HepG2 (cell line): Measurements from ENCODE around the gene HSP90AB1. TPM values are rescaled to one million over a fixed set of nuclear protein-coding genes. Genes with fewer than 3 reads are reported as not detected.

ENCODE experiments used
- ATAC-seq: fragments of 200-7000 bp; cut with Tn5 transposase; 3 replicates; pipeline ENCODE4 v1.9.1; 2020; ENCODE audit warnings: mild to moderate bottlenecking, moderate library complexity
- BruUV-seq: library from RNA; stranded (reverse); fragments of 400-500 nt; replicated peaks from 2 replicates; lab custom pipeline; 2021; lab: Mats Ljungman, UMichigan
- CTCF ChIA-PET: fragments of 300-600 bp; formaldehyde crosslinking; extraction: SDS; loops from one replicate; lab custom pipeline; 2021; ENCODE audit warnings: low total read pairs, inconsistent platforms, low intra/inter-chr PET ratio; lab: Yijun Ruan, JAX
- POLR2A ChIA-PET: fragments of 350-600 bp; sonication (Branson Sonifier 250); formaldehyde crosslinking; loops from one replicate; lab custom pipeline; 2020; ENCODE audit warnings: antibody characterized with exemption, inconsistent platforms; lab: Yijun Ruan, JAX
- DNase-seq: peaks from one replicate; pipeline ENCODE4 v3.0.0-alpha.2; 2015; ENCODE audit warnings: low spot score
- FAIRE-seq: peaks from 3 replicates; lab custom pipeline; 2011; peaks lifted over from hg19 to GRCh38; lab: Jason Lieb, UNC
- H2AFZ ChIP-seq: one replicate; pipeline ENCODE4 v1.6.1; 2011; ENCODE audit warnings: low read length, inconsistent platforms
- H3K27ac ChIP-seq: fragments of 300-600 bp; 3 replicates; pipeline ENCODE4 v1.8.0; 2011; ENCODE audit warnings: mixed run types, mild to moderate bottlenecking, mixed read lengths, low read length, inconsistent platforms; ENCODE audit not compliant: insufficient read depth; ENCODE audit errors: extremely low read length
- H3K27me3 ChIP-seq, 2 experiments: fragments of 200-600 bp in 1 of 2; 2 replicates in 1 of 2; 3 replicates in 1 of 2; pipeline versions ENCODE4 v1.6.0 to v1.8.0; 2011; ENCODE audit warnings: low read length in 2 of 2, mild to moderate bottlenecking in 2 of 2, moderate library complexity in 2 of 2, inconsistent platforms in 1 of 2; ENCODE audit not compliant: insufficient read depth in 2 of 2, control insufficient read depth in 1 of 2
- H3K36me3 ChIP-seq, 2 experiments: fragments of 200-600 bp in 1 of 2; replicated peaks in 1 of 2; 2 replicates in 1 of 2; 3 replicates in 1 of 2; pipeline versions ENCODE4 v1.5.1 to v1.8.0; 2011; ENCODE audit warnings: low read length in 2 of 2, inconsistent platforms in 1 of 2; ENCODE audit not compliant: insufficient read depth in 2 of 2, control insufficient read depth in 1 of 2
- H3K4me1 ChIP-seq: 2 replicates; pipeline ENCODE4 v1.5.1; 2012; ENCODE audit warnings: low read length, inconsistent platforms; ENCODE audit not compliant: insufficient read depth
- H3K4me2 ChIP-seq: 2 replicates; pipeline ENCODE4 v1.6.0; 2011; ENCODE audit warnings: low read depth, low read length, inconsistent platforms
- H3K4me3 ChIP-seq, 3 experiments: fragments of 200-600 bp in 1 of 3; sonication (generic), shearing (Covaris generic) in 1 of 3; replicated peaks in 1 of 3; 2 replicates each; pipeline ENCODE4 v1.5.1; 2011 to 2016; ENCODE audit warnings: low read length in 3 of 3, inconsistent platforms in 2 of 3, low read depth in 2 of 3, mild to moderate bottlenecking in 2 of 3, control low read depth in 1 of 3, mixed read lengths in 1 of 3; ENCODE audit not compliant: insufficient read depth in 1 of 3
- H3K79me2 ChIP-seq: one replicate; pipeline ENCODE4 v1.6.1; 2011; ENCODE audit warnings: low read length, inconsistent platforms; ENCODE audit not compliant: insufficient read depth
- H3K9ac ChIP-seq: 2 replicates; pipeline ENCODE4 v1.6.0; 2011; ENCODE audit warnings: mild to moderate bottlenecking, low read depth, low read length, inconsistent platforms; ENCODE audit not compliant: insufficient read depth
- H3K9me3 ChIP-seq: 2 replicates; pipeline ENCODE4 v1.5.1; 2012; ENCODE audit warnings: mild to moderate bottlenecking, low read length
- H4K20me1 ChIP-seq: 2 replicates; pipeline ENCODE4 v1.6.0; 2011; ENCODE audit warnings: inconsistent platforms, mild to moderate bottlenecking, low read length, moderate library complexity; ENCODE audit not compliant: insufficient read depth
- CENPX ChIP-seq: sonication (generic); formaldehyde crosslinking; IDR thresholded peaks from 2 replicates; pipeline ENCODE4 v1.9.0; 2021; ENCODE audit warnings: mild to moderate bottlenecking, missing genetic modification reagents, moderate library complexity
- CHD4 ChIP-seq: fragments of 200-600 bp; sonication (generic); IDR thresholded peaks from 2 replicates; pipeline ENCODE4 v1.7.0; 2017; ENCODE audit warnings: mild to moderate bottlenecking, low read length, borderline replicate concordance
- MEIS1 ChIP-seq: sonication (generic); formaldehyde crosslinking; IDR thresholded peaks from 2 replicates; pipeline ENCODE4 v1.9.0; 2021; ENCODE audit warnings: mild to moderate bottlenecking, missing genetic modification reagents, moderate library complexity, borderline replicate concordance
- NFATC3 ChIP-seq: sonication (generic); formaldehyde crosslinking; IDR thresholded peaks from 2 replicates; pipeline ENCODE4 v1.5.1; 2020; ENCODE audit warnings: mild to moderate bottlenecking, missing genetic modification reagents
- PHB2 ChIP-seq: fragments of 450-650 bp; IDR thresholded peaks from 2 replicates; pipeline ENCODE4 v1.6.1; 2018; ENCODE audit not compliant: partially characterized antibody
- WGBS: methylation state at CpG from one replicate; pipeline ENCODE4 v1.1.6; 2017; ENCODE audit warnings: low lambda C conversion rate; 5-methylcytosine and 5-hydroxymethylcytosine counted together
- in situ Hi-C: cut with HindIII; loops from 2 replicates; pipeline ENCODE4 v1.10.0; 2017; ENCODE audit warnings: low pct_unique_long_range_greater_than_20kb; ENCODE audit not compliant: extremely low pct_ligation_motif_present
- intact Hi-C: fragments of 100-400 bp; cut with micrococcal nuclease; formaldehyde crosslinking; loops from one replicate; pipeline ENCODE4 v1.10.0; 2022; ENCODE audit not compliant: unreplicated experiment
- polyA plus RNA-seq, 8 experiments: library from polyadenylated mRNA; depleted of rRNA in 3 of 8; stranded (reverse) in 7 of 8; unstranded in 1 of 8; fragments of >200 nt; fragmentation: Illumina TruSeq in 4 of 8; extraction: Trizol in 4 of 8; gene quantifications; 2 replicates each; pipeline versions ENCODE4 v1.2.1 to v1.2.3, GENCODE V29; 2011 to 2016; ENCODE audit warnings: low read depth in 4 of 8, missing spikeins in 1 of 8, mixed read lengths in 1 of 8; ENCODE audit not compliant: insufficient read depth in 1 of 8
- total RNA-seq, 5 experiments: library from RNA; depleted of rRNA; stranded (reverse); fragments of >200 nt; fragmentation: Illumina TruSeq; extraction: Trizol; gene quantifications; 2 replicates each; pipeline ENCODE4 v1.2.3, GENCODE V29; 2016; ENCODE audit warnings: low read depth in 1 of 5
- TF ChIP-seq, protein P1 (sequence below): sonication (generic); formaldehyde crosslinking; IDR thresholded peaks from 2 replicates; pipeline ENCODE4 v1.5.0; 2020; ENCODE audit warnings: mild to moderate bottlenecking, missing genetic modification reagents
- TF ChIP-seq, protein P2 (sequence below): sonication (generic); formaldehyde crosslinking; IDR thresholded peaks from 2 replicates; pipeline ENCODE4 v1.5.1; 2020; ENCODE audit warnings: mild to moderate bottlenecking, missing genetic modification reagents, borderline replicate concordance

The HSP90AB1 gene
- total and polyA plus RNA-seq, 2 of the 13 experiments (the other 11 are each of a cell fraction or from before 2014, with no cell fraction given) = 1,325 to 1,472 TPM

DNA sequence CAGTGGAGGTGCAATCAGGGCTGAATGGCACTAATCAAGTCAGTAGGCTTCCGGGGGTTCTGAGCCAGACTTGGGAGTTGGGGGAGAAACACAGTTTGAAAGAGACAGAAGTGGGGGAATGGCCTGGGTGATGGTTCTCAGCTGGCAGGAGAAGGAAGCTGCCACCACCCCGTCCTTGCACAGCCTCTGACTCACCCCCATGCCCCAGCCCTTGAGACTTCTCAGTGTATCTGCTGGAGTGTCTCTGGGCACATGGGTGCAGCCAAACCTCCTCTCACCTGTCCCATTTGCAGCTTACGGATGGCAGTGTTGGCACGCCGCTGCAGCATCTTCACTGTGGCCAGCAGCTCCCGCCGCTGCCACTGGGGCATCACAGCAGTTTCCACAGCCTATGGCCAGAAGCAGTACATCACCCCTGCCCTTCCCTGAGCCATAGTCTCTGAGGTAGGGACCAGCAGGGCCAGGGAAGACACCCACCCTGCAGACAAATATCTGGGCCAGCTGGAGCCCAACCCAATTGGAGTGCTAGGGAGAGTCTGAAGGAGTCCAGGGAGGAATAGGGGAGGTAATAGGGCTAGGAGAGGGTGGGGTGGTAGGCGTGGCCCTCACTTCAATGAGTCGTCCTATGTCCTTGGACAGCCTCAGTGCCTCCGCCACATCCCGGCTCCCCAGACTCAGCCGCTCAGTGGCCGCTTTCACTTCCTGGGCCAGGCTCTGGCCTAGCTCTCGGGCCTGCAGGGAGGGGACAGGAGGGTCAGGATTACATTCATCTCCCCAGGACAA, 55.1 kb downstream of the HSP90AB1 start:
- DNase-seq = no peak
- CTCF ChIA-PET = interaction anchor here (3.9 kb wide), 1 partner anchor 34 kb away, joined by 37 read pairs; no protein-coding TSS in a partner anchor

More for the DNA sequence above, 55.1 kb downstream of the HSP90AB1 start:
- no peaks in the 10 kb centered on the region for H4K20me1 ChIP-seq
- H3K9ac ChIP-seq = no peak overlapping the region
- TF ChIP-seq PHB2 = no peak
- no peak for TF ChIP-seq MEIS1 (CRISPR knock-in tag)
- no peak for TF ChIP-seq CHD4
- TF ChIP-seq, protein P1, sequence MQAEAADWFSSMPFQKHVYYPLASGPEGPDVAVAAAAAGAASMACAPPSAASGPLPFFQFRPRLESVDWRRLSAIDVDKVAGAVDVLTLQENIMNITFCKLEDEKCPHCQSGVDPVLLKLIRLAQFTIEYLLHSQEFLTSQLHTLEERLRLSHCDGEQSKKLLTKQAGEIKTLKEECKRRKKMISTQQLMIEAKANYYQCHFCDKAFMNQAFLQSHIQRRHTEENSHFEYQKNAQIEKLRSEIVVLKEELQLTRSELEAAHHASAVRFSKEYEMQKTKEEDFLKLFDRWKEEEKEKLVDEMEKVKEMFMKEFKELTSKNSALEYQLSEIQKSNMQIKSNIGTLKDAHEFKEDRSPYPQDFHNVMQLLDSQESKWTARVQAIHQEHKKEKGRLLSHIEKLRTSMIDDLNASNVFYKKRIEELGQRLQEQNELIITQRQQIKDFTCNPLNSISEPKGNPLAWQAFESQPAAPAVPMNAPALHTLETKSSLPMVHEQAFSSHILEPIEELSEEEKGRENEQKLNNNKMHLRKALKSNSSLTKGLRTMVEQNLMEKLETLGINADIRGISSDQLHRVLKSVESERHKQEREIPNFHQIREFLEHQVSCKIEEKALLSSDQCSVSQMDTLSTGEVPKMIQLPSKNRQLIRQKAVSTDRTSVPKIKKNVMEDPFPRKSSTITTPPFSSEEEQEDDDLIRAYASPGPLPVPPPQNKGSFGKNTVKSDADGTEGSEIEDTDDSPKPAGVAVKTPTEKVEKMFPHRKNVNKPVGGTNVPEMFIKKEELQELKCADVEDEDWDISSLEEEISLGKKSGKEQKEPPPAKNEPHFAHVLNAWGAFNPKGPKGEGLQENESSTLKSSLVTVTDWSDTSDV (CRISPR knock-in tag) = no peak
- TF ChIP-seq NFATC3 = no peak
- TF ChIP-seq, protein P2, sequence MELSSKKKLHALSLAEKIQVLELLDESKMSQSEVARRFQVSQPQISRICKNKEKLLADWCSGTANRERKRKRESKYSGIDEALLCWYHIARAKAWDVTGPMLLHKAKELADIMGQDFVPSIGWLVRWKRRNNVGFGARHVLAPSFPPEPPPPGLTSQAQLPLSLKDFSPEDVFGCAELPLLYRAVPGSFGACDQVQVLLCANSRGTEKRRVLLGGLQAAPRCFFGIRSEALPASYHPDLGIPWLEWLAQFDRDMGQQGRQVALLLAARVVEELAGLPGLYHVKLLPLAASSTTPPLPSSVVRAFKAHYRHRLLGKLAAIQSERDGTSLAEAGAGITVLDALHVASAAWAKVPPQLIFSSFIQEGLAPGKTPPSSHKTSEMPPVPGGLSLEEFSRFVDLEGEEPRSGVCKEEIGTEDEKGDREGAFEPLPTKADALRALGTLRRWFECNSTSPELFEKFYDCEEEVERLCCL (CRISPR knock-in tag) = no peak
- TF ChIP-seq CENPX (CRISPR knock-in tag) = no peak
- no peak overlapping the region for H3K27ac ChIP-seq
- in situ Hi-C loops = no loop called here
- no peak for ATAC-seq
- H3K4me3 ChIP-seq = no peak overlapping the region
- WGBS = 97% methylated on average over 14 of the region's 14 CpGs
- BruUV-seq = no TSS peak
- H2AFZ ChIP-seq = no peak overlapping the region
- H3K79me2 ChIP-seq = no peaks in the 10 kb centered on the region
- H3K4me1 ChIP-seq = no peaks in the 10 kb centered on the region
- no peak overlapping the region for H3K4me2 ChIP-seq
- POLR2A ChIA-PET = no interaction called here
- peaks cover 48 to 54% of the 10 kb centered on the region in 2 experiments for H3K36me3 ChIP-seq
- intact Hi-C loops = no loop called here
- H3K9me3 ChIP-seq = no peaks in the 10 kb centered on the region
- FAIRE-seq = no peak
- no peaks in the 10 kb centered on the region for H3K27me3 ChIP-seq
